Measurements from ENCODE around the gene DBN1.

- TF ChIP-seq CTCF (IDR thresholded peaks at IDR 0.05; ENCODE audit: low read depth, low read length), result no peak
- no peak for TF ChIP-seq EZH2phosphoT487 (IDR thresholded peaks at IDR 0.05; ENCODE audit: low read depth)
Measured at GRCh38 chr5:177443144-177443983, 30.1 kb downstream of the DBN1 start.
